KMS-11 (cell line): ENCODE measurements around the gene UPF1.

Experiments used
- H2AFZ ChIP-seq: fragments of 200-600 bp; sonication (generic); 2 replicates; pipeline ENCODE4 v1.6.1; 2016; ENCODE audit warnings: antibody characterized with exemption, mixed run types, low read depth
- H3K27ac ChIP-seq: fragments of 200-600 bp; sonication (generic); 2 replicates; pipeline ENCODE4 v1.6.1; 2016; ENCODE audit warnings: mild to moderate bottlenecking, mixed run types
- H3K27me3 ChIP-seq: fragments of 200-600 bp; sonication (generic); 2 replicates; pipeline ENCODE4 v1.6.1; 2017; ENCODE audit warnings: mild to moderate bottlenecking, low read depth, mixed run types, moderate library complexity; ENCODE audit not compliant: insufficient read depth
- H3K36me3 ChIP-seq: fragments of 200-600 bp; sonication (generic); 2 replicates; pipeline ENCODE4 v1.6.1; 2017; ENCODE audit warnings: mild to moderate bottlenecking, mixed run types; ENCODE audit not compliant: insufficient read depth
- H3K4me1 ChIP-seq: fragments of 200-600 bp; sonication (generic); 2 replicates; pipeline ENCODE4 v1.6.1; 2016; ENCODE audit warnings: mild to moderate bottlenecking, low read depth, mixed run types; ENCODE audit not compliant: poor library complexity, severe bottlenecking
- H3K4me2 ChIP-seq: fragments of 200-600 bp; sonication (generic); 2 replicates; pipeline ENCODE4 v1.7.0; 2016; ENCODE audit warnings: mild to moderate bottlenecking, mixed run types
- H3K4me3 ChIP-seq: fragments of 200-600 bp; sonication (generic); IDR thresholded peaks from 2 replicates; pipeline ENCODE4 v1.6.1; 2017; ENCODE audit warnings: low read depth, low read length, mixed read lengths; ENCODE audit not compliant: insufficient read depth
- H3K79me2 ChIP-seq: fragments of 200-600 bp; sonication (generic); 2 replicates; pipeline ENCODE4 v1.6.1; 2016; ENCODE audit warnings: low read depth, mixed run types; ENCODE audit not compliant: insufficient read depth
- H3K9ac ChIP-seq: fragments of 200-600 bp; sonication (generic); 2 replicates; pipeline ENCODE4 v1.6.1; 2016; ENCODE audit warnings: mild to moderate bottlenecking, mixed run types
- H4K20me1 ChIP-seq: fragments of 200-600 bp; sonication (generic); 2 replicates; pipeline ENCODE4 v1.6.1; 2016; ENCODE audit warnings: mild to moderate bottlenecking, mixed run types; ENCODE audit not compliant: insufficient read depth
- CTCF ChIP-seq: fragments of 200-600 bp; sonication (generic); conservative IDR thresholded peaks from 2 replicates; pipeline ENCODE4 v1.6.1; 2017; ENCODE audit warnings: low read depth, mild to moderate bottlenecking, antibody characterized with exemption, low read length, moderate library complexity, mixed read lengths

Gene UPF1

GRCh38 chr19:18895824-18896341 lies 64.1 kb downstream of the UPF1 start, which contains the start of gene CERS1:
Gene CERS1, minus strand, starts transcription at chr19:18896158. Its CDS starts 86 bp downstream, at chr19:18896072.
- TF ChIP-seq CTCF, result no peak
- Histone ChIP-seq H3K4me3 (no peak within 1 kb of the TSS), H3K4me2 (no peak within 1 kb of the TSS; the same call in 1 of the 2 replicates), H4K20me1 (no peaks in the 10 kb centered on the region), H3K79me2 (no peaks in the 10 kb centered on the region), H3K27ac (no peak within 1 kb of the TSS), H2AFZ (no peak within 1 kb of the TSS), H3K36me3 (no peaks in the 10 kb centered on the region), H3K9ac (no peak within 1 kb of the TSS), H3K27me3 (peaks cover 46% of the 10 kb centered on the region; the same call in 1 of the 2 replicates), H3K4me1 (no peaks in the 10 kb centered on the region)

GRCh38 chr19:18896421-18896841 lies 64.7 kb downstream of the UPF1 start:
- Histone ChIP-seq H4K20me1 (no peaks in the 10 kb centered on the region), H2AFZ (no peak overlapping the region), H3K4me1 (no peaks in the 10 kb centered on the region), H3K27ac (no peak overlapping the region), H3K79me2 (no peaks in the 10 kb centered on the region), H3K27me3 (peaks cover 43% of the 10 kb centered on the region; the same call in 1 of the 2 replicates), H3K9ac (no peak overlapping the region), H3K36me3 (no peaks in the 10 kb centered on the region), H3K4me2 (no peak overlapping the region), H3K4me3 (no peak overlapping the region)
- TF ChIP-seq CTCF, result no peak

- no peak overlapping the region for H3K27ac ChIP-seq
- H3K9ac ChIP-seq, result no peak overlapping the region
- no peak overlapping the region for H2AFZ ChIP-seq
- H4K20me1 ChIP-seq, result no peaks in the 10 kb centered on the region
- H3K4me3 ChIP-seq, result no peak overlapping the region
- no peak overlapping the region for H3K4me2 ChIP-seq
- H3K79me2 ChIP-seq, result no peaks in the 10 kb centered on the region
- TF ChIP-seq CTCF, result no peak
- no peaks in the 10 kb centered on the region for H3K4me1 ChIP-seq
- no peaks in the 10 kb centered on the region for H3K36me3 ChIP-seq
- peaks cover 37% of the 10 kb centered on the region; the same call in 1 of the 2 replicates for H3K27me3 ChIP-seq
Observed at GRCh38 chr19:18897094-18898029, 65.6 kb downstream of the UPF1 start.

GRCh38 chr19:18898081-18898606 lies 66.4 kb downstream of the UPF1 start:
- no peaks in the 10 kb centered on the region for H3K36me3 ChIP-seq
- H3K9ac ChIP-seq, result no peak overlapping the region
- no peak overlapping the region for H3K27ac ChIP-seq
- H3K27me3 ChIP-seq, result peaks cover 31% of the 10 kb centered on the region; the same call in 1 of the 2 replicates
- H3K79me2 ChIP-seq, result no peaks in the 10 kb centered on the region
- H3K4me3 ChIP-seq, result no peak overlapping the region
- no peaks in the 10 kb centered on the region for H4K20me1 ChIP-seq
- no peak overlapping the region for H3K4me2 ChIP-seq
- H2AFZ ChIP-seq, result no peak overlapping the region
- no peaks in the 10 kb centered on the region for H3K4me1 ChIP-seq
- no peak for TF ChIP-seq CTCF
